Ovary (tissue), 3 donors: Measurements from ENCODE around the gene SMLR1.

Source experiments
- CTCF ChIP-seq, 3 donors: fragments of 450-650 bp in 2 of 3; fragments of 200-600 bp in 1 of 3; IDR thresholded peaks; one replicate each; pipeline versions ENCODE4 v1.5.1 to v1.8.0; 2016 to 2022; ENCODE audit warnings: antibody characterized with exemption in 3 of 3, mild to moderate bottlenecking in 1 of 3
- EP300 ChIP-seq: sonication (generic); formaldehyde crosslinking; IDR thresholded peaks from one replicate; pipeline ENCODE4 v1.6.1; 2017; ENCODE audit warnings: antibody characterized with exemption
- POLR2A ChIP-seq: fragments of 450-650 bp; IDR thresholded peaks from one replicate; pipeline ENCODE4 v1.6.1; 2017; ENCODE audit warnings: antibody characterized with exemption, mild to moderate bottlenecking, moderate library complexity
- donor health status: DM: no; HTN: no; CAD: no.

- TF ChIP-seq CTCF (IDR thresholded peaks at IDR 0.05): no peak
- TF ChIP-seq EP300: no peak
- no peak for TF ChIP-seq POLR2A
Measured at GRCh38 chr6:130814506-130814905, 12.7 kb upstream of the SMLR1 start.
